Endodermal cell (in vitro differentiated cells): ENCODE data around the gene SCARF1. TPM values are rescaled to one million over a fixed set of nuclear protein-coding genes. Genes with fewer than 3 reads are reported as not detected.

Experiments used
- DNase-seq: peaks from one replicate; pipeline ENCODE4 v3.0.0-alpha.2; 2017
- H3K27ac ChIP-seq: 2 replicates; pipeline ENCODE4 v1.5.1; 2013; ENCODE audit warnings: mild to moderate bottlenecking, low read depth, low read length, moderate library complexity
- H3K27me3 ChIP-seq: 2 replicates; pipeline ENCODE4 v1.6.1; 2013; ENCODE audit warnings: mild to moderate bottlenecking, low read length, moderate library complexity; ENCODE audit not compliant: insufficient read depth, control insufficient read depth, poor library complexity, severe bottlenecking
- H3K36me3 ChIP-seq: 2 replicates; pipeline ENCODE4 v1.7.0; 2013; ENCODE audit warnings: mild to moderate bottlenecking, low read length, moderate library complexity; ENCODE audit not compliant: control insufficient read depth, insufficient read depth
- H3K4me1 ChIP-seq: one replicate; pipeline ENCODE4 v1.7.0; 2013; ENCODE audit warnings: low read length; ENCODE audit not compliant: control insufficient read depth, insufficient read depth
- H3K4me3 ChIP-seq: 2 replicates; pipeline ENCODE4 v1.5.1; 2013; ENCODE audit warnings: mild to moderate bottlenecking, low read length, moderate library complexity
- H3K9ac ChIP-seq: 2 replicates; pipeline ENCODE4 v1.6.1; 2013; ENCODE audit warnings: mild to moderate bottlenecking, low read length, moderate library complexity; ENCODE audit not compliant: poor library complexity, severe bottlenecking; ENCODE audit errors: extremely low read depth
- H3K9me3 ChIP-seq: 2 replicates; pipeline ENCODE4 v1.6.1; 2013; ENCODE audit warnings: mild to moderate bottlenecking, low read length, moderate library complexity; ENCODE audit not compliant: control insufficient read depth
- H3K27ac Mint-ChIP-seq: 2 replicates; pipeline ENCODE4 v1.8.0; 2020; ENCODE audit warnings: mixed read lengths
- H3K27me3 Mint-ChIP-seq: 2 replicates; pipeline ENCODE4 v1.8.0; 2021; ENCODE audit warnings: mild to moderate bottlenecking, mixed read lengths; ENCODE audit not compliant: insufficient read depth
- H3K36me3 Mint-ChIP-seq: 2 replicates; pipeline ENCODE4 v1.8.0; 2020; ENCODE audit warnings: low read depth, mixed read lengths
- H3K4me1 Mint-ChIP-seq: 2 replicates; pipeline ENCODE4 v1.8.0; 2020; ENCODE audit warnings: mixed read lengths
- H3K4me3 Mint-ChIP-seq: 2 replicates; pipeline ENCODE4 v1.8.0; 2020; ENCODE audit warnings: mild to moderate bottlenecking, moderate library complexity, mixed read lengths
- H3K9me3 Mint-ChIP-seq: 2 replicates; pipeline ENCODE4 v1.8.0; 2020; ENCODE audit warnings: mild to moderate bottlenecking, mixed read lengths
- WGBS, 2 experiments: methylation state at CpG; one replicate each; pipeline versions ENCODE4 v1.1.5 to v1.1.7; 2013; ENCODE audit warnings: missing lambda C conversion rate in 2 of 2, mixed read lengths in 1 of 2; ENCODE audit not compliant: insufficient coverage in 1 of 2, insufficient read length in 1 of 2; 5-methylcytosine and 5-hydroxymethylcytosine counted together
- total RNA-seq, 2 donors: library from RNA; stranded (reverse); fragmentation: NEBNext Ultra II Directional in 1 of 2; extraction: Animal tissue kit (Norgen Biotek cat#: 25700) in 1 of 2; gene quantifications; 2 replicates in 1 of 2; 3 replicates in 1 of 2; pipeline ENCODE4 v1.2.1, GENCODE V29; 2021
- TF ChIP-seq, protein P1 (sequence below): fragments of 200-600 bp; sonication (generic); conservative IDR thresholded peaks from 2 replicates; pipeline ENCODE4 v1.5.0; 2021; ENCODE audit warnings: antibody characterized with exemption, mild to moderate bottlenecking

SCARF1 gene
- total RNA-seq, 2 donors from 2014 or later = 0.75 to 0.89 TPM

DNA sequence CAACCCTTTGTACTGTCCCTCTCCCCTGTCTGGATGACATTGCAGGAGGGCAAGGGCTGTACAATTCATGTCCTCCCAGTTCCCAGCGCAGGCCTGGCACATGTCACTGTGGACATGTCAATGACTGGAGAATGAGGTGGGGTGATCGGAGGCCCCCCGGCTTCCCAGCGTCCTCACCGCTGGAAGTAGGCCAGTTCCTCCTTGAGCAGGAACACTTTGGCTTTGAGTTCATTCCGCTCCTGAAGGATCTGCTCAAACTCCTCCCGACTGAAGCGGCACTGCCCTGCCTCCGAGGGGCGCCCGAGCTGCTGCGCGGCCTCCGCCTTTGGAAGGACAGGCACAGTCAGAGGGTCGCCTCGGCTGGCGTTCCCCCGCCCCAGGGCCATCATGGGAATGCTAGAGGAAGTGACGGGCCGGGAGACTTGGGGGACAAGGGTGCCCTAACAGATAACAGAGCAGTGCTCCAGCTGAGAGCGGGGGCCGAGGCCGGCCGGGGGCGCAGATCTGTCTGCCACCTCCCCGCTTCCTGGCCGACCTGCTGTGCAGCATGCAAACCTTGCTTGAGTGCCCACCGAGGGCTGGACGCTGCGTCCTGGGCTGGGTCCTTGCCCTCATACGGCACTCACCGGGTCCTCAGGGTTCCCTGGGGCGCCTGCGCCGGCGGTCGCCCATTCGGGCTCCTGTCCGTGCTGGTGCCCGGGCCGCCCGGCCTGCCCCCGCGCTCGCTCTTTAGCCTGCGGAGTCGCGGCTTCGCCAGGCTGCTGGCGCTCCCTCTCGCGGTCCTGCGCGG, 2.8 kb upstream of the SCARF1 start:
- peaks cover 27% of the 10 kb centered on the region for H3K36me3 Mint-ChIP-seq
- TF ChIP-seq, protein P1, sequence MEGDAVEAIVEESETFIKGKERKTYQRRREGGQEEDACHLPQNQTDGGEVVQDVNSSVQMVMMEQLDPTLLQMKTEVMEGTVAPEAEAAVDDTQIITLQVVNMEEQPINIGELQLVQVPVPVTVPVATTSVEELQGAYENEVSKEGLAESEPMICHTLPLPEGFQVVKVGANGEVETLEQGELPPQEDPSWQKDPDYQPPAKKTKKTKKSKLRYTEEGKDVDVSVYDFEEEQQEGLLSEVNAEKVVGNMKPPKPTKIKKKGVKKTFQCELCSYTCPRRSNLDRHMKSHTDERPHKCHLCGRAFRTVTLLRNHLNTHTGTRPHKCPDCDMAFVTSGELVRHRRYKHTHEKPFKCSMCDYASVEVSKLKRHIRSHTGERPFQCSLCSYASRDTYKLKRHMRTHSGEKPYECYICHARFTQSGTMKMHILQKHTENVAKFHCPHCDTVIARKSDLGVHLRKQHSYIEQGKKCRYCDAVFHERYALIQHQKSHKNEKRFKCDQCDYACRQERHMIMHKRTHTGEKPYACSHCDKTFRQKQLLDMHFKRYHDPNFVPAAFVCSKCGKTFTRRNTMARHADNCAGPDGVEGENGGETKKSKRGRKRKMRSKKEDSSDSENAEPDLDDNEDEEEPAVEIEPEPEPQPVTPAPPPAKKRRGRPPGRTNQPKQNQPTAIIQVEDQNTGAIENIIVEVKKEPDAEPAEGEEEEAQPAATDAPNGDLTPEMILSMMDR = no peak
- WGBS, 2 experiments = 24 to 30% methylated on average over 26 to 54 of the region's 54 CpGs

DNA sequence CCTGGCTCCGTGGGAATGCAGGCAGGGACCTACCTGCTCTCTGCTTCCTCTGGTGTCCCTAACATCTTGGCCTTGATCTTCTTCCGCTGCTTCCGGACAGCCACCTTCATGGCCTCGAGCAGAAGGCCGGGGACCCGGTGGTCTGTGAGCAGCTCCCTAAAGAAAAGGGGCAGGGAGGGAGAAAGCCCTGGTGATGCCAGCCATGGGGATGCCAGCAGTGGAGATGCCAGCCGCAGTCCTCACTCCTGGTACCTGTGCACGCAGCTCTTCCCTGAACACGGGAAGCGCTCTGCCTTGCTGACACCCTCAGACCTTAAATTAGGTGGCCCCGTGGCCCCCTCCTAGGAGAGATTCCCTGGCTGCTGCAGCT, 2.3 kb upstream of the SCARF1 start:
- H3K36me3 Mint-ChIP-seq = peaks cover 21% of the 10 kb centered on the region

More for the DNA sequence above, 2.8 kb upstream of the SCARF1 start:
- Mint-ChIP-seq H3K4me1 (peaks cover 18% of the 10 kb centered on the region), H3K27me3 (peaks cover 26% of the 10 kb centered on the region), H3K4me3 (peak overlapping the region; percentile 52), H3K27ac (no peak overlapping the region), H3K9me3 (no peaks in the 10 kb centered on the region)
- no peak overlapping the region for H3K9ac ChIP-seq
- H3K27me3 ChIP-seq = peaks cover 17% of the 10 kb centered on the region
- peak; percentile 94 for DNase-seq
- peaks cover 29% of the 10 kb centered on the region for H3K36me3 ChIP-seq
- no peaks in the 10 kb centered on the region for H3K4me1 ChIP-seq
- H3K27ac ChIP-seq = no peak overlapping the region
- no peaks in the 10 kb centered on the region for H3K9me3 ChIP-seq
- no peak overlapping the region for H3K4me3 ChIP-seq

DNA sequence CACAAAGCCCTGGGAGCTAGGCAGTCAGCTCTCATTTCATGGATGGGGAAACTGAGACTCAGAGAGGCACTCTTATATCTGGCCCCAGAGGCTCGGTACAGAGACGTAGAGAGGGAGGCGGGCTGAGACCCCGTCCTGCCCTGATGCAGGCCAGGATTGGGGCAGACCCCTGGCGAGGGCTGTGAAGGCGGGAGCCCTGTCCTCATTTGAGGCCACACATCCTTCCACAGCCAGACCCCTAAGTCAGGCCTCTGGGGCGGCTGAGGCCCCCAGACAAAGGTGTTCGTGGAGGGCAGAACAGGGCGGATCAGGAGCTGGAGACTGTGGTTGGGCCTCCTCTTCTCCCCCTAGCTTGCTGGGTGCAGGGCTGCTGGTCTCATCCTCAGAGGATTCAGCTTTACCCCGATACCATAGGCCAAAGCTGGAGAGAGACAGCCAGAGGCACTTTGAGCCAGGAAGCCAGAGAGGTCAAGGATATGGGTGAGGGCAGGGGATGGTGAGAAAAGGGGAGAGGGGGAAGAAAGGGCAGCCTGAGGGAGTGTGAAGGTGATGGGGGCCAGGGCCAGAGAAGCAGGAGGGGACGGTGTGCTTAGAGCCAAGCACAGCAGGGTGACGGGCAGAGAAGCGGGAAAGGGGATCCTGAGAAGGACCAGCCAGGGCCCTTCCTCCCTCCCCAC, 805 bp upstream of the SCARF1 start:
- Mint-ChIP-seq H3K4me1 (peaks cover 18% of the 10 kb centered on the region), H3K36me3 (peaks cover 6% of the 10 kb centered on the region), H3K27ac (no peak overlapping the region), H3K4me3 (no peak overlapping the region), H3K9me3 (no peaks in the 10 kb centered on the region), H3K27me3 (peaks cover 26% of the 10 kb centered on the region)
- Histone ChIP-seq H3K36me3 (peaks cover 8% of the 10 kb centered on the region), H3K9ac (no peak overlapping the region), H3K4me1 (no peaks in the 10 kb centered on the region), H3K27me3 (peaks cover 17% of the 10 kb centered on the region), H3K9me3 (no peaks in the 10 kb centered on the region), H3K4me3 (no peak overlapping the region), H3K27ac (no peak overlapping the region)
- WGBS, 2 experiments = 89 to 95% methylated on average over 7 to 13 of the region's 13 CpGs
- TF ChIP-seq, protein P1 = no peak
- DNase-seq = peak; percentile 63

More for the DNA sequence above, 2.3 kb upstream of the SCARF1 start:
- H3K9me3 ChIP-seq = no peaks in the 10 kb centered on the region
- peaks cover 26% of the 10 kb centered on the region for H3K27me3 Mint-ChIP-seq
- H3K4me3 ChIP-seq = no peak overlapping the region
- no peak overlapping the region for H3K4me3 Mint-ChIP-seq
- H3K36me3 ChIP-seq = peaks cover 23% of the 10 kb centered on the region
- WGBS, 2 experiments = 90 to 97% methylated on average over 5 to 11 of the region's 11 CpGs
- no peak overlapping the region for H3K9ac ChIP-seq
- no peaks in the 10 kb centered on the region for H3K4me1 ChIP-seq
- H3K27ac Mint-ChIP-seq = no peak overlapping the region
- H3K4me1 Mint-ChIP-seq = peaks cover 18% of the 10 kb centered on the region
- H3K27me3 ChIP-seq = peaks cover 17% of the 10 kb centered on the region
- H3K27ac ChIP-seq = no peak overlapping the region
- TF ChIP-seq, protein P1 = no peak
- DNase-seq = no peak
- H3K9me3 Mint-ChIP-seq = no peaks in the 10 kb centered on the region
